ENCODE results near the gene ZDHHC11.
"Not testable (repeated sequence)": the region's sequence is repeated elsewhere in the genome, so short reads cannot be mapped to it uniquely, and the experiment has no call there.

ZDHHC11 gene

GRCh38 chr5:747303-747844 lies 103.4 kb downstream of the ZDHHC11 start:
- H3K36me3 ChIP-seq (ENCODE audit: control insufficient read depth in 1 of 2, insufficient read depth in 2 of 2, low read length in 2 of 2); H3K4me1 ChIP-seq (ENCODE audit: control insufficient read depth in 1 of 2, insufficient read depth in 2 of 2, low read length in 2 of 2); H3K27ac ChIP-seq (ENCODE audit: low read depth, low read length); H3K9ac ChIP-seq (ENCODE audit: low read length); H3K18ac ChIP-seq (ENCODE audit: low read length); H3K4ac ChIP-seq (ENCODE audit: low read depth, low read length); H3K27me3 ChIP-seq (ENCODE audit: insufficient read depth, low read length); H3K4me2 ChIP-seq (ENCODE audit: low read length); H3K79me2 ChIP-seq (ENCODE audit: control insufficient read depth, insufficient read depth, low read length, poor library complexity); H4K12ac ChIP-seq (ENCODE audit: low read depth, low read length); H2BK120ac ChIP-seq (ENCODE audit: insufficient read depth, low read length, poor library complexity); H2AFZ ChIP-seq (ENCODE audit: insufficient read depth, low read length, poor library complexity); H2BK5ac ChIP-seq (ENCODE audit: low read depth, low read length, poor library complexity); H4K91ac ChIP-seq (ENCODE audit: low read depth, low read length); H4K8ac ChIP-seq (ENCODE audit: low read depth, low read length); H3K9me3 ChIP-seq (ENCODE audit: insufficient read depth, low read depth, low read length); H2BK12ac ChIP-seq (ENCODE audit: low read length); H3K79me1 ChIP-seq (ENCODE audit: low read length); H3K4me3 ChIP-seq (ENCODE audit: low read depth, low read length); H3K14ac ChIP-seq (ENCODE audit: low read length); H2AK5ac ChIP-seq (ENCODE audit: low read length); H3K23ac ChIP-seq (ENCODE audit: low read length); DNase-seq: not testable (repeated sequence)
- no CpG with 5 or more reads among the region's 9 CpGs for WGBS (ENCODE audit: extremely low coverage, insufficient coverage, insufficient read length)

DNA sequence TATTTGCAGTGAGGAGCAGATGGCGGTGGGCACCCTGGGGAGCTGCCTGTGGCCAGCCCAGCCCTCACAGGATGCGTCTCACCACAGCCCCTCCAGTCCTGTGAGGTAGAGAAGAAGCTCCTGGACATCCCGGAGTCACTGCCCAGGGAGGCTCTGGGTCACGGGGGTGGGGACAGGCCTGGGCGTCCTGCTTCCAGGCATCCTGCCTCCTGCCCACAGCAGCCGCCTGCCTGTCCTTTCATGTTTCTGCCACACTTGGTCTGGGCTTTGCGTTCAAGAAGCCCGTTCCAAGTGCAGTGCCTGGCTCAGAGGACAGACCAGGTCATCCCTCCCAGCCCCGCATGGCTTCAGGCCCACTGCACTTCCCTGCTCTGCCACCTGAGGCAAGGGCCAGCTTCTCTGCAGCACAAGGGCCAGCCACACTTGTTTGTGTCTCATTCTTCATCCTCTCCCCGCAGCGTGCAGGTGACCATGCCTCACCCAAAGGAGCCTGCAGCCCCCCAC lies 104.5 kb downstream of the ZDHHC11 start:
- Histone ChIP-seq H2AK5ac (ENCODE audit: low read length) (no peak overlapping the region), H3K4me3 (ENCODE audit: low read depth, low read length) (no peak overlapping the region), H3K23ac (ENCODE audit: low read length) (no peak overlapping the region), H4K91ac (ENCODE audit: low read depth, low read length) (no peak overlapping the region), H2BK120ac (ENCODE audit: insufficient read depth, low read length, poor library complexity) (no peak overlapping the region), H4K12ac (ENCODE audit: low read depth, low read length) (no peak overlapping the region), H3K79me1 (ENCODE audit: low read length) (no peaks in the 10 kb centered on the region), H3K36me3 (ENCODE audit: control insufficient read depth in 1 of 2, insufficient read depth in 2 of 2, low read length in 2 of 2) (no peaks in the 10 kb centered on the region), H2AFZ (ENCODE audit: insufficient read depth, low read length, poor library complexity) (no peak overlapping the region), H3K4ac (ENCODE audit: low read depth, low read length) (no peak overlapping the region), H3K79me2 (ENCODE audit: control insufficient read depth, insufficient read depth, low read length, poor library complexity) (no peaks in the 10 kb centered on the region), H4K8ac (ENCODE audit: low read depth, low read length) (no peak overlapping the region), H3K4me1 (ENCODE audit: control insufficient read depth in 1 of 2, insufficient read depth in 2 of 2, low read length in 2 of 2) (no peaks in the 10 kb centered on the region), H3K27ac (ENCODE audit: low read depth, low read length) (no peak overlapping the region), H3K9me3 (ENCODE audit: insufficient read depth, low read depth, low read length) (peaks cover 1% of the 10 kb centered on the region), H3K14ac (ENCODE audit: low read length) (no peak overlapping the region), H3K27me3 (ENCODE audit: insufficient read depth, low read length) (no peaks in the 10 kb centered on the region), H3K18ac (ENCODE audit: low read length) (no peak overlapping the region), H2BK12ac (ENCODE audit: low read length) (no peak overlapping the region), H3K4me2 (ENCODE audit: low read length) (no peak overlapping the region), H3K9ac (ENCODE audit: low read length) (no peak overlapping the region), H2BK5ac (ENCODE audit: low read depth, low read length, poor library complexity) (no peak overlapping the region)
- no CpG with 5 or more reads among the region's 11 CpGs for WGBS (ENCODE audit: extremely low coverage, insufficient coverage, insufficient read length)
- DNase-seq = peak in 1 of 2 donors; percentile 40
